HG02623 (cell line): ENCODE data around the gene SPATA2L.
"Not testable (repeated sequence)": the region's sequence is repeated elsewhere in the genome, so short reads cannot be mapped to it uniquely, and the experiment has no call there.

Source experiments
- ATAC-seq: cut with Tn5 transposase; IDR thresholded peaks from one replicate; pipeline ENCODE4 v1.9.1; 2021; ENCODE audit warnings: moderate library complexity; ENCODE audit not compliant: unreplicated experiment

SPATA2L gene

DNA sequence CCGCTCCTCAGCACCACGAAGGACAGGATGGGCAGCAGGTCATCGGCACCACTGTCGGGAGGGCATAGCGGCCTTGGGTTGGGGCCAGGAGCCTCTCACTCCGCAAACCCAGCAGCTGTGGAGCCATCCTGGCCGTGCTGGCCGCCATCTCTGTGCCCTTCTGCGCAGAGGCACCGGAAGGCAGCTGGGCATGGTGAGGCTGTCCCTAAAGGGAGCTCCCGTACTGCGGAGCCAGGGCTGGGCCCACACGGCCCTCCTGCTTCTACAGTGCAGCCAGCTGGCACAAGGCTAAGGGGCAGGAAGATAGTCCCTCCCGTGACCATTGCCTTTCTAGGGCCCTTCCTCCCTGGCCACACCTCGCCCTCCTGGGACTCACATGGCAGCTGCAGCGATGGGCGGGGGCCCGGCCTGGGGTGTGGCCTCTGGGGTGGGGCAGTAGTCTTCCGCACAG lies 7.0 kb upstream of the SPATA2L start:
- no peak for ATAC-seq

DNA sequence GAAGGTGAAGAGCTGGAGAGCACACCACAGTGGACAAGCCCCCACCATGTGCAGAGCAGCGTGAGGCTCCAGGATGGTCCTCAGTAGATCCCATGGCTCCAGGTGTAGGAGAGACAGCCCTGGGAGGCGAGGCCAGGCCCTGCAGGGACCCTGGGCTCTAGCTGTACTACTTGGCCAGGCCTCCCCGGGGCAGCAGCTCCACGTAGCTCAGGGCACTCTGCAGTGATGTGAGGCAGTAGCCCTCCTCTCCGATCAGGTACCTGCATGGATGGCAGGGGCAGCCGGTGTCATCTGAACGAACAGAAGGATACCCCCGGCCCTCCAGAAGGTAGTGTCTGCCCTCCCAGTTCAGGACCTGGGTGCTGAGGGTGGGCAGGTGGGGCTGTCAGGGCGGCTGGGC lies 6.2 kb upstream of the SPATA2L start:
- ATAC-seq: no peak

DNA sequence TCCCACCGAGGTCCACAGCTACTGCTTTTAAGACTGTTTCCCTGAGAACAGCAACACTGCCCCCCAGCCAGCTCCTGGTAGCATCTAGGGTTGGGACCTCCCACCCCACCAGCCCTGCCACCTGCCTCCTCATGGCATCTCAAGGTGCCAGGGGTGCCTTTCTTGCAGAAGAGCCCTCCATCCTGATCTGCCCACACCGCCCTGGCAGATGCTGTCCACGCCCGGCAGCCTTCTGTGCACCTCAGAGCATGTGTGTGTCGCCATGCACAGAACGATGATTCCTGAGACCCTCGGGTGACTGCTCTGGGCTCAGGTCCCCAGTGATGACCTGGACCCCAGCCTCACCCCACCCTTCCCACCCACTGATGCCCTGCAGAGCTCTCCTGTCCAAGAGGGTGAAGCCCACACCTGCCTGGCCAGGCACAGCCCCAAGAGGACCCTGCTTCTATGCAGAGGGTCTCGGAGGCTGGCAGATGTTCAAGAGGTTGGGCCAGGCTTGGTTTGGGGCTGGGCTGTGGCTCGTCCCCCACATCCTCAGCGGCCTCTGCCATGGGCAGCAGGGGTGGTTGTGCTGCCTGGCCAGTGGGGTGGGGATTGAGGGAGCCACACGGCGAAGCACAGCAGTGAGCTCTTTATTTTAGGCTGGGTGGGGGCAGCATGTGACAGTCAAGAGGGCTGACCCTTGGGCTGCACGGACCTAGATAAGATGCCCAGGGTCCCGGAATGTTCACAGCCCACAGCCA lies 5.2 kb upstream of the SPATA2L start:
- no peak for ATAC-seq

DNA sequence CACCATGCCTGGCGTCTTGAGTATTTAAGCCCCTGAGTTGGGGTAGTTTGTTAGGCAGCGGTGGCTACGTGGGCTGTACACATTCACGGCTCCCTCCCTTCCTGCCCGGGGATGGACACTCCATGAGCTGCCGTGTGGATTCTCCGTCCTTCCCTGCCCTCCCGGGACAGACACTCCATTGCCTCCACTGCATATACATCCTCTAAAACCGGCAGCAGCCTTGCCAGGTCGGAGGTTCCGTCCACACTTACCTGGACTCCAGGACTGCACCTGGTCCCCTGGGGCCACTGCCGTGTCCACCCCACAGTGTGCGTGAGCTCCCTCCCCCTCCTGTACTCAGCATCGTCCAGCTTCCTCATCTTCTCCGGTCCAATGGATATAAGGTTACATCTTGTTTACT lies 3.5 kb upstream of the SPATA2L start:
- ATAC-seq: no peak

DNA sequence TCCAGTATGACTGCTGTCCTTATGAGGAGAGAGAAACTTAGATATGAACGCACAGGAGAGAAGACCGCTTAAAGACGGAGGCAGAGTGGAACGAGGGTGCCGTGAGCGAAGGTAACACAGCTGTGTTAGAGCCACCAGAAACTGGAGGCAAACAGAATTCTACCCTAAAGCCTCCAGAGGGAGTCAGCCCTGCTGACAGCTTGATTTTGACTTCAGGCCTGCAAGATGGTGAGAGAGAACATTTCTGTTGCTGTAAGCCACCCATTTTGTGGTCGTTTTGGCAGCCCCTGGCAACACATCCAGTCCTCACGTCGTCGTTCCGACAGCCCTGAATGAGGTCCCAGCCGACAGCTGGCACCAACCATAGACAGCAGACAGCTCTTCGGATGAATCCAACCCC lies 2.8 kb upstream of the SPATA2L start:
- ATAC-seq: no peak

DNA sequence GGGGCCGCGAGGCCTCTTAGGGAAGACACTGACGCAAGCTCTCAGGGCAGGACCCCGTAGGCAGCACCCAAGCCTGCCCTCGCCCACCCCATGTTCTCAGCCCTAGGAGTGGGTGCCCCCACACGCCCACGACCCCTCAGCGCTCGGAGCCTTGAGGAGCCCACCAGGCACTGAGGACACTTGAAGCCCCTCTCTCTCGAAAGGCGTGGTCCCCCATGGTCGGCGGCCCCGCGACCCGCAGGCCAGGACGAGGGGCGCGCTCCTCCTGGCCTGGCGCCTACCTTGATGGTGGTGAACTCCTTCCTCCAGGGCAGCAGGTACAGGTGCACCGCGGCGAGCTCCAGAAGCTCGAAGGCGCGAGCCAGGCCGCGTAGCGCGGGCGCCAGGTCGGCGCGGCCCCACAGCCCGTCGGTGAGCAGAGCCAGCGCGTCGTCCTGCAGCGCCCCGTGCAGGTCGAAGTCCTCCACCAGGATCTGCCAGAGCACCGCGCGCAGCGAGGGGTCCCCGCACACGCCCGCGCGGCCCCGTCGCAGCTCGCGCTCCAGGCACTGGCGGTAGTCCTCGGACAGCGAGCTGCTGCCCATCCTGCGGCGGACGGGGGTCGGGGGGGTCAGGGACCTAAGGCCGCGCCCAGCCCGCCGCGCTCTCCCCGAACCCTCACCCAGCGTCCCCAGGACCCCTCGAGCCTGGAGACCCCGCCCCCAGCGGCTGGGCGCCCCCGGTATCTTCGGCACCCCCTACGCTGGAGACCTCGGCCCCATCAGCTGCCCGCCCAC lies 668 bp downstream of the SPATA2L start:
- ATAC-seq: no peak

DNA sequence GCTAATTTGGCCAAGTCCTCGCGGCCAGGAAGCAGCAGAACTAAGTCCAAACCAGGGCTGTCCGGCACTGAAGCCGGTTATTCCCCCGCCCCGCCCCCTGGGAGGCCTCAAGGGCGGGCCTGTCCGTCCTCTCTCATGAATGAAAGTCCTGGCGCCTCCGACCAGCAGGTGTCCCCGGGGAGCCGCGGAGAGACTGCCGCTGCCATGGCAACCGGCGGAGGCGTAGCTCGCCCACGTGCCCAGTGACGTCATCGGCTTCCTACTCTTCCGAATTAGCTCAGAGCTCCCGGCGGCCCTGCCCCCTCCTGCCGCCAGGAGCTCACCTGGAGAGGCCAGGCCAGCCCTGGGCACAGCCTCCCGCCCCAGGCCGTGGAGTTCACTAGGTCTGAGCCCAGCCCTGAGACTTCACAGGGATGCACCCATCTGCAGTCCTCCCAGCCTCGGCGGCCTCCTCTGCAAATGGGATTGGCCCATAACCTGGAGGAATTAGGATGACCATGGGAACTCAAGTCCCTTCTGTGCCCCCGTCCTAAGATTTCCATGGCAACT lies 1.3 kb downstream of the SPATA2L start:
- ATAC-seq: peak; percentile 31

DNA sequence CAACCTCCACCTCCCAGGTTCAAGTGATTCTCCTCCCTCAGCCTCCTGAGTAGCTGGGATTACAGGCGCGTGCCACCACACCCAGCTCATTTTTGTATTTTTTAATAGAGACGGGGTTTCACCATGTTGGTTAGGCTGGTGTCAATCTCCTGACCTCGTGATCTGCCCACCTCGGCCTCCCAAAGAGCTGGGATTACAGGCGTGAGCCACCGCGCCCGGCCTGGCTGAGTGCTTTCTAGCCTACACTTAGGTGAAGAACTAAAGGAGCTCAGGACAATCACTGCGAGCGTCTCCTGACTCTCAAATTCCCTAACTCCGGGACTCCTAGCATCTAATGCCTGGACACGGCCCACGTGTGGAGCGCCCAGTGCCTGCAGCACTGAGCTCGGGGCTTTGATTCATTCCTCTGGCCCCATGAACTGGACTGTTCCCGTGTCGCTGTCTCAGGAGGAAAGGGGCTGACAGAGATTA lies 1.8 kb downstream of the SPATA2L start:
- not testable (repeated sequence) for ATAC-seq

DNA sequence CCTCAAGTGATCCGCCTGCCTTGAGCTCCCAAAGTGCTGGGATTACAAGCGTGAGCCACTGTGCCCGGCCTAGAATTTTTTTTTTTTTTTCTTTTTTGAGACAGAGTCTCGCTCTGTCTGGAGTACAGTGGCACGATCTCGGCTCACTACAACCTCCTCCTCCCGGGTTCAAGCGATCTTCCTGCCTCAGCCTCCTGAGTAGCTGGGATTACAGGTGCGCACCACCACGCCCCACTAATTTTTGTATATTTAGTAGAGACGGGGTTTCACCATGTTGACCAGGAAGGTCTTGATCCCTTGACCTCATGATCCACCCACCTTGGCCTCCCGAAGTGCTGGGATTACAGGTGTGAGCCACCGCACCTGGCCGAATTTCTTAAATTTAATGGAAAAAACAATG lies 2.8 kb downstream of the SPATA2L start:
- not testable (repeated sequence) for ATAC-seq

DNA sequence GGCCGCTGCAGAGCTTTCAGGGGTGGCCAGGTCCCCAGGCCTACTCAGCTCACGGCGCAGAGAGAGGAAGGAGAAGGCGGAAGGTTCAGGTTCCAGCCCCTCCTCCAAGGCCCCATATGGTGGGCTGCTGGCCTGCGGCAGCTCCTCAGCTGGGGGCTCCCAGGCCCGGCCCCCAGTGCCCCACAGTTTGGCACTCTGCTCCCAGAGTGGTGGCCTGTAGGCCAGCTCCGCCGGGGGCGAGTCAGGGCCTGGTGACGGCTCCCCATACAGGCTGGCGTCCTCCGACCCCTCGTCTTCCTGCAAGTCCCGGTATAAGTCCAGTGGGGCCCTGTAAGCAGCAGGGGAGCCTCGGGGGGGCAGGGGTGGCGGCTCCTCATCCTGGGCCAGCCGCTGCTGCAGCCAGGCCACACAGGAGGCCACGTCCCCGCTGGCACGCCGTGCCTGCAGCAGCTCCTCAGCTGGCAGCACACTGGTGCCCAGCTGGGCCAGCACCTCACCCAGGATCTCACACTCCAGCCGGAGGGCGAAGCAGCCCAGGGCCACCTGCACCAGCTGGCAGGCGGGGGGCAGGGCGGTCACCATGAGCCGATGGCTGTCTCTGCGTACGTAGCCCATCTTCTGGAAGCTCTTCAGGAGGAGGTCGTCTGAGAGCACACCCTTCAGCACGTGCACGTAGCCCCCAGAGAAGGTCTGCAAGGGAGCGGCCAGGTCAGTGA lies 3.7 kb downstream of the SPATA2L start:
- no peak for ATAC-seq

DNA sequence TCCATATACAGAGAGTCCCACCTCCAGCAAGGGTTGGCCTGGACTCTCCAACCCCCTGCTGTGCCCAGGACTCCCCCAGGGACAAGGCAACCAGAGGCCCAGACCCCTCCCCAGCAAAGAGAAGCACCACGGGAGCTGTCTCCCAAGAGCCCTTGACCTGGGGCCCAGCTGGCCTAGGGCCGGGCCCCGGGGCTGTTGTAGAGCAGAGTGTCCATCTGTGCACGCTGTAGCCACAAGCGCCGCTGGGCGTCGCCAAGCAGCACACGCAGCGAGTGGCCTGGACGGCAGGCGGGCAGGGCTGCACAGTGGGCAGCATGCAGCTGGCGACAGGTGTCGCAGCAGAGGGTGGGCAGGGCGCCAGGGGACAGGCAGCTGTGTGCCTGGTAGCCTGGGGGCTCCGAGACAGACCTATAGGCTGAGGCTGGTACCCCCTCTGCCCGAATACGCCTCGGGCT lies 4.3 kb downstream of the SPATA2L start:
- no peak for ATAC-seq

DNA sequence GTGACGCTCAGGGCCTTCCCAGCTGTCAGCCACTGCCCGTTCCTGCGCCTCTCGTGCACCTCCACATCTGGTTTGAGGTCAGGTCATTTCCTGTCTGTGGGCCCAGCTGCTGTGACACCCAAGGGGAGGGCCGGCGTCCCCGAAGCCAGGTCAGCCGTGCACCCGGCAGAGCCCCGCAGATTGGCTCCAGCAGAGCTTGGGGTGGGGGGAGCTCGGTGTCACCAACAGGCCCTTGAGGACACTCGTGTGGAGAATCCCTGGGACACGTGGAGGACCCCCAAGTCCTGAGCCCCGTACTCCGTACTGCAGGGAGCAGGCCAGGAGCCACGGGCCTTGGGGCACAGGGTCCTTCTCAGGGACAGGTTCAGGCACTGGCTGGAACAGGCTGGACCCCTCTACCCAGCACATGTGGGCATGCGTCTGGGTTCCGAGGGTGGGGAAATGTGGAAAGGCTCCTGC lies 4.8 kb downstream of the SPATA2L start:
- no peak for ATAC-seq

DNA sequence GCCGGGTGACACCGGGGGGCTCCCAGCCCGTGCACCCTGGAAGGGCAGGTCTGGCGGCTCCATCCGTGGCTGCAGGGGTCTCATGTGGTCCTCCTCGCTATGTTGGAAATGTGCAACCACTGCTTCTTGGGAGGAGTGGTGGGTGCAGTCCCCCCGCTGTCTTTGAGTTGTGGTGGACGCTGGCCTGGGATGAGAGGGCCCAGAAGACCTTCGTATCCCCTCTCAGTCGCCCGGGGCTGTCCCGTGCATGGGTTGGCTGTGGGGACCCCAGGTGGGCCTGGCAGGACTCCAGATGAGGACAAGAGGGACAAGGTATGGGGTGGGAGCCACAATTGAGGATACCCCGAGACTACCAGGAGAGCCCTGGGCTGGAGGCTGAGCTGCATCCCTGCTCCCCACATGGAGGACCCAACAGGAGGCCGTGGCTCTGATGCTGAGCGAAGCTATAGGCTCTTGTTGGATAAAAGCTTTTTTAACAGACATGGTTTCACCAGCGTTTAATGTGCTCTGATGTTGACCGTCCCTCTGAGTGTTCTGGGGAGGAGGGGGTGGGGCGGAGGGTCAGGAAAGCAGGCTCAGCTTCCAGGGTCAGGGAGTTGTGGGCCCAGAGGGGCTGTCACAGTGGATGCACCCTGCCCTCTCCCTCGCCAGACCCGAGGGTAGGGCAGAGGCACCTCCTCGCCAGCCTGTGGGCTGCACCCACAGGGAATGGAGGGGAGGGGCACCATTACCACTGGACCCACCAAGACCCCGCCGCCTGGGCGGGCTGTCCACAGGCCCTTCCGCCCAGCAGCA lies 5.4 kb downstream of the SPATA2L start:
- no peak for ATAC-seq

DNA sequence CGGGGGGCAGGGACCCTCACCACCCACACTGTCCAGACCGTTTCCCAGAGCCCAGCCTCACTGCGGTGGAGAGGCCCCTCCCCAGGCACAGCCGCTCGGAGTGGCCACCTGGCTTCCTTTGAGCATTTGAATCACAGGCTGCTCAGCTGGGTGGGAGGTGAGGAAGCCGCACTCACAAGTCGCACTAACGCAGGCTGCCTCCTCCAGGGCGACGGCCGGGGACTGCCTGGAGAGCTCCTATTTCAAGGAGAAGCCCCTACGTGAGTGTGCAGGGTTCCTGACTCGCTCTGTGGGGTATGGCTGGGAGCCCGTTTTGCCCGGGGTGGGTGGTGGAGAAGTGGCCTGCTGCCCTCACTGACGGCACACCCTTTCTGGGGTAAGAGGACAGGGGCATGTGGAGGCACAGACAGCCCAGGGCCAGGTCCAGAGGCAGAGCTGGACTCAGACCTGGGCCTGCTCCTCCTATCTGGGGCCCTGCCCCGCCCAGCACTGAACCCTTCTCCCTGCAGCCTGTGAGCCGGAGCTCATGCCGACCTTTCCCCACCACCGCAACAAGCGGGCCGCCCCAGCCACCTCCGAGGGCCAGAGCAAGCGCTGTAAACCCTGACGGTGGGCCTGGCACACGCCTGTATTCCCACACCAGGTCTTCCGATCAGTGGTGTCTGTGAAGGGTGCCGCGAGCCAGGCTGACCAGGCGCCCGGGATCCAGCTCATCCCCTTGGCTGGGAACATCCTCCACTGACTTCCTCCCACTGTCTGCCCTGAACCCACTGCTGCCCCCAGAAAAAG lies 6.2 kb downstream of the SPATA2L start:
- no peak for ATAC-seq

DNA sequence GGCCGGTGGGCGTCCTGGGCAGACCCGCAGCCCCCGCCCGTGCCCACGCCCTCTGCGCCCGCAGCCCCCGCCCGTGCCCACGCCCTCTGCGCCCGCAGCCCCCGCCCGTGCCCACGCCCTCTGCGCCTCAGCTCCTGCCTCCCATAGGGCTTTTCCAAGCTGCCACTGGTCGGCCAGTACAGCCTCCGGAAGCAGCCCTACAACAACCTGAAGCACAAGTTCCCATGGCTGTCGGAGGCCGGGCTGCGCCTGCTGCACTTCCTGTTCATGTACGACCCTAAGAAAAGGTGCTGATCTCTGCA lies 6.8 kb downstream of the SPATA2L start:
- not testable (repeated sequence) for ATAC-seq

DNA sequence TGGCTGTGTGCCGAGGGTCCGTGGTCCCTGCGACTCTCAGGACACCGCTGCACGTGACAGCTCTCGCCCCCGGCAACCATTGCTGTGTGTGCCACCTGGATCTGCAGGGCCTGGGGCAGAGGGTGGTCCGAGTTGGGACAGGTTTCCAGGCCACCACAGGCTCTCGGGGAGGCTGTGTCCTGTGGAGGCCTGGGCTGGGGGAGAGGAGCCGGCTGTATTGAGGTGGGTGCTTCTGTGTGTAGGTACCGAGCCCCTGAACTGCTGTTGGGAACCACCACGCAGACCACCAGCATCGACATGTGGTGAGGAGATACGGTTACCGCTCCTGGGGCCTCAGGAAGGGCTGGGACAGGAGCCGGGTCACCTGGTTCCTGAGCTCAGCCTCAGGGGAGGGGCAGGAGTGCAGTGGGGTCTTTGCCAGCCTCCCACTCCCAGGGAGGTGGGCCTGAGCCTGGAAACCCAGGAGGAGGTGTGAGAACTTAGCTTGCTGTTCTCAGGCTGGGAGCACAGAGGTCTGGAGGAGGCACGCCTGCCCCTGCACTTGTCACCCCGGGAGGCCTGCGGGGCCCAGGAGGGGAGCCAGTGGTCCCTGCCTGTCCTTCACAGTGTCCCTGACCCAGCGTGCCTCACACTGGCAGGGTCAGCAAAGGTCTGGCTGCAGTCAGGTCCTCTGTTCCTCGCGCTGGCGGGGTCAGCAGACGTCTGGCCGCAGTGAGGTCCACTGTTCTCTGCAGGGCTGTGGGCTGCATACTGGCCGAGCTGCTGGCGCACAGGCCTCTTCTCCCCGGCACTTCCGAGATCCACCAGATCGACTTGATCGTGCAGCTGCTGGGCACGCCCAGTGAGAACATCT lies 7.3 kb downstream of the SPATA2L start:
- no peak for ATAC-seq

DNA sequence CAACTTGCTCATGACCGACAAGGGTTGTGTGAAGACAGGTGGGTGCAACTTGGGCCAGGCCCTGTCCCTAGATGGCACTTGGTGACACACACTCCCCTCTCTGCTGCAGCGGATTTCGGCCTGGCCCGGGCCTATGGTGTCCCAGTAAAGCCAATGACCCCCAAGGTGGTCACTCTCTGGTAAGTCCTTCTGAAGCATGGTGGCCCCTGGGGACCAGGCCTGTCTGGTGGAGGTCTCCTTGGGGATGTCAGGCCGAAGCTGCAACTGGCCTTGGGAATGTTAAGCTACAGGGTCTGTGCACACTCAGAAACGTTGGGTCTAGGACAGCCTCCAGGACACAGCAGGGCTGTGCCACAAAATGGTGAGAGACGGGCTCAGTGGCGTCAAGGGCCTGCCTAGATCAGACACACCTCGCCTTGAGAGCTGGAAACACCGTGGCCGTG lies 8.2 kb downstream of the SPATA2L start:
- no peak for ATAC-seq

DNA sequence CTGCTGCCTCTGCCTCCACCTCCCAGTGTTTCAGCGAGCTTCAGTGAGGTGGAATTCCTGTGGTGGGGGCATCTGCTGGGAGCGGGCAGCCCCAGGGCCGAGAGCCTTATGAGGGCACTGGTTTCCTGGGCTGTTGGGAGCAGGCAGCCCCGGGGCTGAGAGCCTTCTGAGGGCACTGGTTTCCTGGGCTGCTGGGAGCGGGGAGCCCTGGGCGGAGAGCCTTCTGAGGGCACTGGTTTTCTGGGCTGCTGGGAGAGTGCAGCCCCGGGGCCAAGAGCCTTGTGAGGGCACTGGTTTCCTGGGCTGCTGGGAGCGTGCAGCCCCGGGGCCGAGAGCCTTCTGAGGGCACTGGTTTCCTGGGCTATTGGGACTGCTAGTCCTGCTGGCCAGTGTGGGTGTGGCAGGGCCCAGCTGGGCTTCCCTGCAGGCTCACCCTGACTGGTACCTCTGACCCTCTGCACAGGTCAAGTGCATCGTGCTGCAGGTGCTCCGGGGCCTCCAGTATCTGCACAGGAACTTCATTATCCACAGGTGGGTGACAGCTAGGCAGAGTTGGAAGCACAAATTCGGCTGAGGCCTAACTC lies 9.4 kb downstream of the SPATA2L start:
- ATAC-seq: no peak
